Natural killer cell (primary cell): ENCODE data around the gene OAS3. TPM values are rescaled to one million over a fixed set of nuclear protein-coding genes. Genes with fewer than 3 reads are reported as not detected.

Experiments
- total RNA-seq, 4 donors: library from RNA; stranded (reverse); fragments of 120-200 nt in 1 of 4; gene quantifications; one replicate each; pipeline versions ENCODE4 v1.2.3 to v1.2.4, GENCODE V29; 2013 to 2022

Gene OAS3
- total RNA-seq, 3 donors from 2014 or later (not counting 1 experiment from before 2014, with no cell fraction given) = 8.5 to 24.7 (median 15.4) TPM

Other genes with a start within 250 kb of the OAS3 start
- gene RPH3A, start 146.7 kb upstream of the OAS3 start, total RNA-seq = under 1 TPM; 0.12 to 0.38 (median 0.25) TPM
- gene OAS1, start 31.5 kb upstream of the OAS3 start, total RNA-seq = 10 to 100 TPM; 12.4 to 21.1 (median 16.5) TPM
- 10 to 100 TPM; 29.0 to 56.3 (median 48.2) TPM for gene OAS2, start 40.0 kb downstream of the OAS3 start, total RNA-seq
- gene DTX1, start 118.3 kb downstream of the OAS3 start, total RNA-seq = 1 to 10 TPM; 1.7 to 4.2 (median 4.0) TPM
- not detected for gene RASAL1, start 197.3 kb downstream of the OAS3 start, total RNA-seq
- not detected for gene CFAP73, start 211.2 kb downstream of the OAS3 start, total RNA-seq
- 100 to 1,000 TPM in 1 of 3 donors, 10 to 100 TPM in 2; 84.6 to 100 (median 97.1) TPM for gene DDX54, start 247.0 kb downstream of the OAS3 start, total RNA-seq
- gene RITA1, start 247.2 kb downstream of the OAS3 start, total RNA-seq = 10 to 100 TPM in 2 of 3 donors, 1 to 10 TPM in 1; 7.7 to 13.8 (median 12.0) TPM